CD4-positive, alpha-beta T cell (primary cell): ENCODE results near the gene BRF1. TPM values are rescaled to one million over a fixed set of nuclear protein-coding genes. Genes with fewer than 3 reads are reported as not detected.

Source experiments
- ATAC-seq: fragments of 200-7000 bp; cut with Tn5 transposase; one replicate; pipeline ENCODE4 v1.10.0; 2022; ENCODE audit warnings: mild to moderate bottlenecking; ENCODE audit not compliant: poor library complexity
- CTCF ChIA-PET: fragments of 350-600 bp; sonication (Branson Sonifier 250); formaldehyde crosslinking; loops from one replicate; lab custom pipeline; 2021; ENCODE audit warnings: antibody characterized with exemption, inconsistent platforms; lab: Charles Lee
- POLR2A ChIA-PET: fragments of 350-600 bp; sonication (Branson Sonifier 250); formaldehyde crosslinking; loops from one replicate; lab custom pipeline; 2021; ENCODE audit warnings: antibody characterized with exemption, inconsistent platforms; lab: Charles Lee
- DNase-seq, 14 experiments: peaks; one replicate each; pipeline ENCODE4 v3.0.0-alpha.2; 2013 to 2020; ENCODE audit warnings: mixed read lengths in 2 of 14
- H3K27ac ChIP-seq, 2 donors: one replicate each; pipeline versions ENCODE4 v1.5.1 to v1.7.0; 2013; ENCODE audit warnings: low read length in 2 of 2, low read depth in 1 of 2, mild to moderate bottlenecking in 1 of 2
- H3K27me3 ChIP-seq, 2 experiments: 1 replicate in 1 of 2; 2 replicates in 1 of 2; pipeline versions ENCODE4 v1.6.1 to v1.7.0; 2013; ENCODE audit warnings: low read length in 2 of 2, control low read depth in 1 of 2, mild to moderate bottlenecking in 1 of 2, moderate library complexity in 1 of 2; ENCODE audit not compliant: insufficient read depth in 2 of 2, control insufficient read depth in 1 of 2
- H3K36me3 ChIP-seq: one replicate; pipeline ENCODE4 v1.6.1; 2013; ENCODE audit warnings: low read length, control low read depth; ENCODE audit not compliant: insufficient read depth
- H3K4me1 ChIP-seq: one replicate; pipeline ENCODE4 v1.6.1; 2013; ENCODE audit warnings: low read length, control low read depth; ENCODE audit not compliant: insufficient read depth
- H3K4me3 ChIP-seq: one replicate; pipeline ENCODE4 v1.5.1; 2013; ENCODE audit warnings: mild to moderate bottlenecking, low read length, moderate library complexity
- H3K9me3 ChIP-seq, 2 experiments: 1 replicate in 1 of 2; 2 replicates in 1 of 2; pipeline versions ENCODE4 v1.6.1 to v1.7.0; 2013; ENCODE audit warnings: low read length in 2 of 2, mild to moderate bottlenecking in 2 of 2, control low read depth in 1 of 2, moderate library complexity in 1 of 2; ENCODE audit not compliant: control insufficient read depth in 1 of 2, insufficient read depth in 1 of 2
- H3K27ac Mint-ChIP-seq: one replicate; pipeline ENCODE4 v1.8.0; 2020; ENCODE audit warnings: mixed read lengths
- H3K27me3 Mint-ChIP-seq: one replicate; pipeline ENCODE4 v1.8.0; 2021; ENCODE audit warnings: mixed read lengths
- H3K36me3 Mint-ChIP-seq: one replicate; pipeline ENCODE4 v1.8.0; 2021; ENCODE audit warnings: low read depth, mixed read lengths
- H3K4me1 Mint-ChIP-seq: one replicate; pipeline ENCODE4 v1.8.0; 2021; ENCODE audit warnings: low read depth, mixed read lengths
- H3K4me3 Mint-ChIP-seq: one replicate; pipeline ENCODE4 v1.8.0; 2020; ENCODE audit warnings: mild to moderate bottlenecking, mixed read lengths
- H3K9me3 Mint-ChIP-seq: one replicate; pipeline ENCODE4 v1.8.0; 2020; ENCODE audit warnings: mixed read lengths
- intact Hi-C, 2 experiments: fragments of 100-400 bp; cut with DNase I in 1 of 2; cut with micrococcal nuclease in 1 of 2; formaldehyde crosslinking; loops; one replicate each; pipeline versions ENCODE4 v1.15.1 to v1.9.0; 2023 to 2025; cut with DNase I, micrococcal nuclease
- total RNA-seq, 174 experiments: library from RNA in 2 of 174; stranded (reverse) in 2 of 174; gene quantifications; one replicate each; pipeline ENCODE4 v1.2.3 and lab custom pipeline; 2021 to 2026
- TF ChIP-seq, protein P1 (sequence below): fragments of 200-600 bp; IDR thresholded peaks from one replicate; pipeline ENCODE4 v1.8.0; 2022; ENCODE audit warnings: antibody characterized with exemption, mild to moderate bottlenecking

The BRF1 gene
- total RNA-seq, 2 experiments from 2014 or later: 77.4 to 77.7 TPM

DNA sequence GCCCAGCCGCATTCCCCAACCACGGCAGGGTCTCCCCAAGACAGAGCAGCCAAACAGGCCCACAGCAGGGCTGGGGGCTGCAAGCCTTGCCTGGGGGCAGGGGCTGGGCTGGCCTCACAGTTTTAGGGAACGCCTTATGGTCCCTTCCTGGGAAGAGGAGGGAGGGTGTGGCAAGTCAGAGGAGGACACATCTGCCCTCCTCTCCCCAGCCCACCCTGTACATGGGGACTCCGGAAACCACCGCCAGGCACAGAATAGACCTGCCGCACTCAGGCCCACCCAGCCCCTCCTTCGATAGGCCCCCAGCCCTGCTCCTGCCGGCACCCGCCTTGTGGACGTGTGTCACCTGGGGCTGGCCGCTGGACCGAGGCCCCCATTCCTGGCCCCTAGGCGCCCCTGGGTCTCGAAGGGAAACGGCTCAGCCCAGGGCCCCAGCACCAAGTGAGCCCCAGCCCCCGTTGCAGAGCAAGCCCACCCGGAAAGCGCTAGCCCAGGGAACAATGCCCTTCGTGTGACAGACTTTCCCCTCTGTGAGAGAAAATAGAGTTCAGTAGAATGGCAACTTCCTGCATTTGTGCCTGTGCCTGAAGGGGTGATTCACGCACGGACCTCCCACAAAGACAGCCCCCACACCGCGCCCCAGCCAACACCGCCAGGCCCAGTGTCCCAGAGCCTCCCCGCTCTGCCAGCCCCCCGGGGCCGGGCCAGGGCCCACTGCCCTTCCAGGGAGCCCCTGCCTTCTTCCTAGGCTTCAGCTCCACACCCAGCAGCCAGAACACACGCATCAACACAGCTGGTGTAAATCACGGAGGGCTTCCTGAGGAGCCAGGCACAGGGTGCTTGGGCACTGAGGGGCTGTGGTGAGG is 107.7 kb downstream of the BRF1 start:
- Histone ChIP-seq H3K27ac (no peak overlapping the region), H3K4me1 (peaks cover 51% of the 10 kb centered on the region)
- POLR2A ChIA-PET: interaction anchor here (0.7 kb wide), 1 partner anchor 11 kb away, joined by 5 read pairs; no protein-coding TSS in a partner anchor

DNA sequence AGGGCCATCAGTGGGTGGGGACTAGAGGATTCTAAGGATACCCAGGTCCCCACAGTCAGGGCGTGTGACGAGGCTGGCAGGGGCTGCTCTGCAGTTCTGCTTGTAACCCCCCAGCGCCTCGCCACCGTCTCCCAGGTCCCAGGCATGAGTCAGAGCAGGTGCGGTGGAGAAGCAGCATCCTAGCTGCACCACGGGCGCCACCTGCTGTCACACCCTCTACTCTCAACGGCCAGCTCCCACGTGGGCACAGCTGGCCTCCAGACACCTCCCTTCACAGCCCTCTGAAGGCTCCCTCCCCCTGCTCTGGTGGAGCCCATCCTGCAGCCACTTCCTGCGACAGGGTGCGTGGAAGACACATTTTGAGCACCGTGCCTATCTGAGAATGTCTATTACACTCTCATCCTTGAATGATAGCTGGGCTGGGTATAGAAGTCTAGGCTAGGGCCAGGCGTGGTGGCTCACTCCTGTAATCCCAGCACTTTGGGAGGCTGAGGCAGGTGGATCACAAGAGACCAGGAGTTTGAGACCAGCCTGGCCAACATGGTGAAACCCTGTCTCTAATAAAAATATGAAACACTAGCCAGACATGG is 112.8 kb downstream of the BRF1 start:
- no peak overlapping the region for H3K4me3 Mint-ChIP-seq
- H3K4me1 Mint-ChIP-seq: peaks cover 3% of the 10 kb centered on the region
- TF ChIP-seq, protein P1, sequence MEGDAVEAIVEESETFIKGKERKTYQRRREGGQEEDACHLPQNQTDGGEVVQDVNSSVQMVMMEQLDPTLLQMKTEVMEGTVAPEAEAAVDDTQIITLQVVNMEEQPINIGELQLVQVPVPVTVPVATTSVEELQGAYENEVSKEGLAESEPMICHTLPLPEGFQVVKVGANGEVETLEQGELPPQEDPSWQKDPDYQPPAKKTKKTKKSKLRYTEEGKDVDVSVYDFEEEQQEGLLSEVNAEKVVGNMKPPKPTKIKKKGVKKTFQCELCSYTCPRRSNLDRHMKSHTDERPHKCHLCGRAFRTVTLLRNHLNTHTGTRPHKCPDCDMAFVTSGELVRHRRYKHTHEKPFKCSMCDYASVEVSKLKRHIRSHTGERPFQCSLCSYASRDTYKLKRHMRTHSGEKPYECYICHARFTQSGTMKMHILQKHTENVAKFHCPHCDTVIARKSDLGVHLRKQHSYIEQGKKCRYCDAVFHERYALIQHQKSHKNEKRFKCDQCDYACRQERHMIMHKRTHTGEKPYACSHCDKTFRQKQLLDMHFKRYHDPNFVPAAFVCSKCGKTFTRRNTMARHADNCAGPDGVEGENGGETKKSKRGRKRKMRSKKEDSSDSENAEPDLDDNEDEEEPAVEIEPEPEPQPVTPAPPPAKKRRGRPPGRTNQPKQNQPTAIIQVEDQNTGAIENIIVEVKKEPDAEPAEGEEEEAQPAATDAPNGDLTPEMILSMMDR: no peak
- H3K36me3 ChIP-seq: no peaks in the 10 kb centered on the region
- peaks cover 0 to 10% of the 10 kb centered on the region in 2 experiments for H3K9me3 ChIP-seq
- CTCF ChIA-PET: no interaction called here
- no peak overlapping the region for H3K27ac ChIP-seq
- H3K27ac Mint-ChIP-seq: no peak overlapping the region
- peak in 1 of 14 experiments; percentile 32 for DNase-seq
- H3K36me3 Mint-ChIP-seq: no peaks in the 10 kb centered on the region
- no peak for ATAC-seq
- H3K4me1 ChIP-seq: peaks cover 6% of the 10 kb centered on the region
- peaks cover 0 to 5% of the 10 kb centered on the region in 2 experiments for H3K27me3 ChIP-seq
- H3K27me3 Mint-ChIP-seq: peaks cover 7% of the 10 kb centered on the region
- no peaks in the 10 kb centered on the region for H3K9me3 Mint-ChIP-seq
- H3K4me3 ChIP-seq: no peak overlapping the region
- intact Hi-C loops: no loop called here
- POLR2A ChIA-PET: no interaction called here

More for the DNA sequence above, 107.7 kb downstream of the BRF1 start:
- H3K36me3 ChIP-seq: no peaks in the 10 kb centered on the region
- TF ChIP-seq, protein P1: no peak
- H3K4me3 Mint-ChIP-seq: peak overlapping the region; percentile 34
- H3K4me3 ChIP-seq: peak overlapping the region; percentile 3
- intact Hi-C loops: no loop called here
- peaks cover 37% of the 10 kb centered on the region for H3K27me3 Mint-ChIP-seq
- peaks cover 0 to 25% of the 10 kb centered on the region in 2 experiments for H3K9me3 ChIP-seq
- H3K27me3 ChIP-seq: peaks cover 25 to 45% of the 10 kb centered on the region in 2 experiments
- DNase-seq: peak in 4 of 14 experiments; percentile 19 to 50 (median 42)
- H3K27ac Mint-ChIP-seq: no peak overlapping the region
- peak; percentile 24 for ATAC-seq
- peaks cover 27% of the 10 kb centered on the region for H3K4me1 Mint-ChIP-seq
- CTCF ChIA-PET: no interaction called here
- H3K9me3 Mint-ChIP-seq: no peaks in the 10 kb centered on the region
- no peaks in the 10 kb centered on the region for H3K36me3 Mint-ChIP-seq

DNA sequence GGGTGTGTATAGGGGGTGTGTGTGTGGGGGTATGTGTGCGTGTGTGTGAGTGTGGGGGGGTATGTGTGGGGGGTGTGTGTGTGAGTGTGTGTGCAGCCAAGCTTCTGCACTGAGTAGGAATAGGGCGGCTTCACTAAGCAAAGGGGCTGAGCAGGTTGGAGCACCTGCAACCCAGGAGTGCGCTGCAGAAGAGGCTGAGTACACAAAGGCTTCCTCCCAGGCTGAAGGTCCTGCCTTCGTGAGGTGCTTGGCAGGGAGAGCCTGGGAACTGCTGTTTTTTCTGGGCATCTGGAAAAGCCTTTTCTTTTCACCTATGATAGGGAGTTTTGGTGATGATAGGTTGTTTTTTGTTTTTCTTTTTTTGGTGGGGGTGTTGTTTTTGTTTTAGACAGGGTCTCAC is 113.7 kb downstream of the BRF1 start:
- DNase-seq (no peak), ATAC-seq (no peak)
- POLR2A ChIA-PET: no interaction called here
- Histone ChIP-seq H3K27me3 (peaks cover 0 to 5% of the 10 kb centered on the region in 2 experiments), H3K4me1 (peaks cover 11% of the 10 kb centered on the region), H3K27ac (no peak overlapping the region), H3K36me3 (no peaks in the 10 kb centered on the region), H3K9me3 (peaks cover 0 to 10% of the 10 kb centered on the region in 2 experiments), H3K4me3 (no peak overlapping the region)
- no peaks in the 10 kb centered on the region for H3K9me3 Mint-ChIP-seq
- TF ChIP-seq, protein P1: no peak
- intact Hi-C loops: no loop called here
- no peak overlapping the region for H3K4me3 Mint-ChIP-seq
- H3K36me3 Mint-ChIP-seq: no peaks in the 10 kb centered on the region
- H3K27me3 Mint-ChIP-seq: peaks cover 7% of the 10 kb centered on the region
- CTCF ChIA-PET: no interaction called here
- peaks cover 4% of the 10 kb centered on the region for H3K4me1 Mint-ChIP-seq
- H3K27ac Mint-ChIP-seq: no peak overlapping the region
